SK-N-SH (cell line): ENCODE results near the gene UPF3A.

Source experiments
- CTCF ChIP-seq: fragments of 200-600 bp; sonication (generic); IDR thresholded peaks from 2 replicates; pipeline ENCODE4 v1.6.1; 2017; ENCODE audit warnings: antibody characterized with exemption, mild to moderate bottlenecking, moderate library complexity
- FOXM1 ChIP-seq: IDR thresholded peaks from 2 replicates; pipeline ENCODE4 v1.4.0; 2012; ENCODE audit warnings: low read depth, mild to moderate bottlenecking
- GABPA ChIP-seq: IDR thresholded peaks from 2 replicates; pipeline ENCODE4 v1.4.0; 2012; ENCODE audit warnings: low read depth, mild to moderate bottlenecking
- NRF1 ChIP-seq: IDR thresholded peaks from 2 replicates; pipeline ENCODE4 v1.6.1; 2012; ENCODE audit warnings: low read depth, mild to moderate bottlenecking, low read length
- RCOR1 ChIP-seq: fragments of 150-350 bp; IDR thresholded peaks from 2 replicates; pipeline ENCODE4 v1.6.1; 2017; ENCODE audit warnings: antibody characterized with exemption, low read length
- SIN3A ChIP-seq: IDR thresholded peaks from 2 replicates; pipeline ENCODE4 v1.6.1; 2012; ENCODE audit warnings: low read depth, mild to moderate bottlenecking, low read length, moderate library complexity, borderline replicate concordance
- SMC3 ChIP-seq: IDR thresholded peaks from 2 replicates; pipeline ENCODE4 v1.6.1; 2012; ENCODE audit warnings: low read depth, low read length, improper control_type of control experiment
- TAF1 ChIP-seq: IDR thresholded peaks from 2 replicates; pipeline ENCODE4 v1.6.1; 2012; ENCODE audit warnings: low read depth, mild to moderate bottlenecking, low read length, moderate library complexity, borderline replicate concordance

- no peak for TF ChIP-seq CTCF
- no peak for TF ChIP-seq FOXM1
- TF ChIP-seq TAF1: no peak
- no peak for TF ChIP-seq NRF1
- no peak for TF ChIP-seq GABPA
- TF ChIP-seq RCOR1: no peak
- TF ChIP-seq SIN3A: no peak
- TF ChIP-seq SMC3: no peak
Observed at GRCh38 chr13:114234266-114234644, 47.1 kb upstream of the UPF3A start.
